ENCODE measurements around the gene CCDC171. TPM values are rescaled to one million over a fixed set of nuclear protein-coding genes. Genes with fewer than 3 reads are reported as not detected.

Gene CCDC171
- total and polyA plus RNA-seq, 2 of the 13 experiments (the other 11 are each of a cell fraction or from before 2014, with no cell fraction given), result 0.95 to 2.5 TPM

GRCh38 chr9:15510789-15511575 lies 41.9 kb upstream of the CCDC171 start, which contains the start of gene PSIP1 (continued):
- TF ChIP-seq, protein P1, sequence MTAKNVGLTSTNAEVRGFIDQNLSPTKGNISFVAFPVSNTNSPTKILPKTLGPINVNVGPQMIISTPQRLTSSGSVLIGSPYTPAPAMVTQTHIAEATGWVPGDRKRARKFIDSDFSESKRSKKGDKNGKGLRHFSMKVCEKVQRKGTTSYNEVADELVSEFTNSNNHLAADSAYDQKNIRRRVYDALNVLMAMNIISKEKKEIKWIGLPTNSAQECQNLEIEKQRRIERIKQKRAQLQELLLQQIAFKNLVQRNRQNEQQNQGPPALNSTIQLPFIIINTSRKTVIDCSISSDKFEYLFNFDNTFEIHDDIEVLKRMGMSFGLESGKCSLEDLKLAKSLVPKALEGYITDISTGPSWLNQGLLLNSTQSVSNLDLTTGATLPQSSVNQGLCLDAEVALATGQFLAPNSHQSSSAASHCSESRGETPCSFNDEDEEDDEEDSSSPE (CRISPR knock-in tag; IDR thresholded peaks at IDR 0.05), result peak; percentile 80
- TF ChIP-seq SP1 (IDR thresholded peaks at IDR 0.05) (no peak), SP1 (CRISPR knock-in tag; IDR thresholded peaks at IDR 0.05) (peak; percentile 35; the same call in 1 of the 2 replicates), CTCF (CRISPR knock-in tag; IDR thresholded peaks at IDR 0.05) (no peak; the same call in 1 of the 2 replicates), ZNF513 (CRISPR knock-in tag; conservative IDR thresholded peaks at IDR 0.05) (no peak; the same call in 1 of the 2 replicates), CBFB (CRISPR knock-in tag; IDR thresholded peaks at IDR 0.05) (peak; percentile 100), TOE1 (CRISPR knock-in tag; IDR thresholded peaks at IDR 0.05) (no peak), NR1H2 (CRISPR knock-in tag; IDR thresholded peaks at IDR 0.05; ENCODE audit: borderline replicate concordance, low read depth) (no peak), GABPB1 (CRISPR knock-in tag; IDR thresholded peaks at IDR 0.05) (peak; percentile 63; the same call in 1 of the 2 replicates), NFYC (CRISPR knock-in tag; IDR thresholded peaks at IDR 0.05) (no peak), ZNF674 (CRISPR knock-in tag; IDR thresholded peaks at IDR 0.05; ENCODE audit: low read depth) (no peak), EED (CRISPR knock-in tag; IDR thresholded peaks at IDR 0.05) (no peak), NCOA5 (CRISPR knock-in tag; IDR thresholded peaks at IDR 0.05) (no peak), DNMT1 (CRISPR knock-in tag; IDR thresholded peaks at IDR 0.05) (peak; percentile 94), REXO4 (CRISPR knock-in tag; IDR thresholded peaks at IDR 0.05; ENCODE audit: borderline replicate concordance) (0 out of 2 replicates have a peak, but pooled peaks have one; percentile 66), ZMYM2 (CRISPR knock-in tag; IDR thresholded peaks at IDR 0.05) (no peak), GATAD2A (CRISPR knock-in tag; IDR thresholded peaks at IDR 0.05) (no peak), NFE2 (CRISPR knock-in tag; IDR thresholded peaks at IDR 0.05) (no peak), TSC22D2 (CRISPR knock-in tag; IDR thresholded peaks at IDR 0.05; ENCODE audit: borderline replicate concordance) (no peak)
- TF ChIP-seq, protein P2, sequence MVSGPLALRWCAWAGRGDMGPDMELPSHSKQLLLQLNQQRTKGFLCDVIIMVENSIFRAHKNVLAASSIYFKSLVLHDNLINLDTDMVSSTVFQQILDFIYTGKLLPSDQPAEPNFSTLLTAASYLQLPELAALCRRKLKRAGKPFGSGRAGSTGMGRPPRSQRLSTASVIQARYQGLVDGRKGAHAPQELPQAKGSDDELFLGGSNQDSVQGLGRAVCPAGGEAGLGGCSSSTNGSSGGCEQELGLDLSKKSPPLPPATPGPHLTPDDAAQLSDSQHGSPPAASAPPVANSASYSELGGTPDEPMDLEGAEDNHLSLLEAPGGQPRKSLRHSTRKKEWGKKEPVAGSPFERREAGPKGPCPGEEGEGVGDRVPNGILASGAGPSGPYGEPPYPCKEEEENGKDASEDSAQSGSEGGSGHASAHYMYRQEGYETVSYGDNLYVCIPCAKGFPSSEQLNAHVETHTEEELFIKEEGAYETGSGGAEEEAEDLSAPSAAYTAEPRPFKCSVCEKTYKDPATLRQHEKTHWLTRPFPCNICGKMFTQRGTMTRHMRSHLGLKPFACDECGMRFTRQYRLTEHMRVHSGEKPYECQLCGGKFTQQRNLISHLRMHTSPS (CRISPR knock-in tag; IDR thresholded peaks at IDR 0.05; ENCODE audit: low read depth), result no peak

Data from HepG2 (cell line).